SH-SY5Y (cell line): ENCODE results near the gene CD300C.

Experiments
- GATA2 ChIP-seq: IDR thresholded peaks from 2 replicates; pipeline ENCODE4 v1.6.1; 2011; ENCODE audit warnings: mild to moderate bottlenecking, low read depth, low read length
- GATA3 ChIP-seq: IDR thresholded peaks from 2 replicates; pipeline ENCODE4 v1.6.1; 2011; ENCODE audit warnings: low read depth, mild to moderate bottlenecking, low read length, moderate library complexity

- TF ChIP-seq GATA2 (no peak), GATA3 (no peak)
Observed at GRCh38 chr17:74554909-74555308, 9.0 kb upstream of the CD300C start.
